GM19099 (cell line): ENCODE measurements around the gene SAMD10.

Source experiments
- POLR2A ChIP-seq: IDR thresholded peaks from 3 replicates; pipeline ENCODE4 v1.6.1; 2011; ENCODE audit warnings: low read depth; ENCODE audit not compliant: insufficient read length; ENCODE audit errors: extremely low read depth

The SAMD10 gene

DNA sequence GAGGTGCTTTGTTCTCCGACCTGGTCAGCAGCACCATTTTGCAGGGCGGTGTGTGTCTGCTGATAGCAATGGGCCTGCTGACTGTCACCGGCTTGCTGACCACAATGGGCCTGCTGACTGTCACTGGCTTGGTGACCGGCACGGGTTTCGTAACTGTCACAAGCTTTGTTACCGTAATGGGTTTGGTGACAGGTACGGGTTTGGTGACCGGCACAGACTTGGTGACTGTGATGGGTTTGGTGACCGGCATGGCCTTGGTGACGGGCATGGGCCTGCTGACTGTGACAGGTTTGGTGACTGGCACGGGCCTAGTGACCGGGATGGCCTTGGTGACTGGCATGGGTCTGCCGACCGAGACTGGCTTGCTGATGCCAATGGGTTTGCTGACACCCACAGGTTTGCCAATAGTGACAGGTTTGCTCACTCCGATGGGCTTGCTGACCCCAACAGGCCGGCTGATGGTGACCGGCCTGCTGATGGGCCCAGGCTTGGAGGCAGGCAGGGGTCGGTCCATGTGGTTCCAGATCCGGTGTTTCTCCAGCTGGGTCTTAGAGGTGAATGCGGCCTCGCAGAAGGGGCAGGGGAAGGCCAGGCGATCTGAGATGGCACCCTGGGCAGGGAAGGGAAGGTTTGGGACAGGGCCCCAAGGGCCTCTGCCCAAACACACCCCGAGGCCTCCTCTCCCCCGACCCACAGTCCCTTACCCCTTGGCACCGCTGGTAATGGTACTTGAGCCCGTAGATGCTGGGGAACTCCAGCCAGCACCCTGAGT lies 13.1 kb downstream of the SAMD10 start:
- TF ChIP-seq POLR2A: no peak

DNA sequence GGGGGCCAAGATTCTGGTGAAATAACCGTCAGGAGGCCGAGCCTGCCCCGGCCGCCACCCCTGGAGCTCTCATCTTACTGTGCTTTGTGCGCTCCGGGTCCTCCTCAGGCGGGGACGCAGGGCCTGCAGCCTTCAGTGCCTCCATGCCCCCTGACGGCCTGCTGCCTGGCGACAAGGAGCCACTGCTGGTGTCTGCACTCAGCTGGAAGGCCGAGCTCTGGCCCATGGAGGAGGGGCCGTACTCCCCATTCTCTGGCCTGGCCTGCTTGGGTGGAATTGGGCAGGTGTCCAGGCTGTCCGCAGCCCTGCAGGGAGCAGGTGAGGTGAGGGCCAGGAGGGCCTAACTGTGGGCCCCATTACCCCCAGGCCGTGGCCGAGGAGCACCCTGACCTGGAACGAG lies 15.0 kb downstream of the SAMD10 start:
- TF ChIP-seq POLR2A: no peak

DNA sequence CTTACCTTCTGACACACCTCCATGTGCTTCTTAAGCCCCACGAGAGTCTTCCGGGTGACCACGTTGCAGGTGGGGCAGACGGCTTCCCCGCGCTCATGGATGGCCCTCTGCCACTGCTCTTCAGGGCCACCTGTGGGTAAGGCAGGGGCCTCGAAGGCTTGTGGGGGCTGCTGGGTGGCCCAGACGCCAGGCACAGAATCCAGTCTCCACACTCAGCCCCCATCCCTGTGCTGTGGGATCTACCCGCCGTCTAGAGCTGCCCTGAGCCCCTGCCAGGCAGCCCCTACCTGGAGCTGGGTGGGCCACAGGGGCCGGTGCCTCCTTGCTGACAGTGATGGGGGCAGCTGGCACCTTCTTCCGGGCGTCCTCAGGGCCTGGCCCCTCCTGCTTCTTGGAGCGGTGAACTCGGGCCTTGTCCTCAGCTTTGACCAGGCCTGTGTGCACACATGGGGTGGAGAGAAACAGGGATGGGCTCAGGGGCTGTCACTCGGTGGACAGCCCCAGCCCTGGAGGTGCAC lies 15.6 kb downstream of the SAMD10 start:
- no peak for TF ChIP-seq POLR2A

DNA sequence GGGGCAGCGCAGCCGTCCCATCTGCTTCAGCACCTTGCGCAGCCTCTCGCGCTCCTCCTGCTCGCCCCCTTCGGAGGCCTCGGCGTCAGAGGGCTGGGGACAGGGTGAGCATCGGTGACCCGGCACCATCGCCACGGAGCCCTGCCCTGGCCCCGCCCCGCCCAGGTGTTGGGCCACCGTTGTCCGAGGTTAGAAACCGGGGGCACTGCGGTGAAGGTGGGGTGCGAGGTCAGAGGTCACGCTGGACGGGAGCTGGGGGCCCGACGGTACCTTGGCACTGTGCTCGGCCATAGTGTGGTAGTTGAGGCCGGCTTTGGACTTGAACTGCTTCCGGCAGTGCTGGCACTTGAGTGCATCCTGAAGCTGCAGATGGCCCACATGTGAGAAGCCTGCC lies 16.1 kb downstream of the SAMD10 start:
- TF ChIP-seq POLR2A: no peak

DNA sequence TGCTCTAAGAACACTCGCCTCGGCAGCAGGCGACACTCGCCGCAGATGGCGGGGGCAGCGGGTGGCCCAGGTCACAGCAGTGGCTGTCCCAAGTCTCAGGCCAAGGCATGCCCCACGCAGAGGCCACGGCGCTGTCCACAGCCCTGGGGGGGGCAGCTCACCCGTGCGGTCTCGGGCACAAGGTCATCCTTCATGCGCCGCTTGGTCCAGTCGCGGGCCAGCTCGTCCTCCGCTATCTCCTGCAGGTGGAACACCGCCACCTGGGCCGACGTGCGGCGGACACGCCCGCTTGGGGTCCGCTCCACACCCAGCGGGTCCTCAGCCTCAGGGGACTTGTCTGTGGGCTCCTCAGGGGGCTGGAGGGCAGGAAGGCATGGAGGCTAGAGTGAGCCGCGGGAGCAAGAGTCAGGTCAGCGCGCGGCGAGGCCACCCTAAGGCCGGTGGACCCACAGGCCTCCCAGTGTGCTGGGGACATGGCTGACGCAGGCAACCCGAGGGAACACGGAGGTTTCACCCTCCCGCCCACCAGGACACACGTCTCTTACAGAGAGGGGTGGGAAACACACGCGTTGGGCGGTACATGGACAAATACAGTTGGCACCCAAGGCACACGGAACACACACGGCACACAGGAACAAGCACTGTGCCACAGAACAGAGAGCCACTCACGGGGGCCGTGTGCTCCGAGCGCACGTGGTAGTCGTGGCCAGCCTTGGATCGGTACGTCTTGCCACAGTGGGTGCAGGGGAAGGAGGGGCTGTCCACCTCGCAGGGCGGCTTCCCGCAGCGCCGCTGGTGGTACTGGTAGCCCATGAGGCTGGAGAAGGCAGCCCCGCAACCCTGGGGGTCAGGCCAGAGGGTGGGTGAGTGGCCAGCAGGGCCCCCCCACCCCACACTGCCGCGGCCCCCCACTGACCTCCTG lies 16.8 kb downstream of the SAMD10 start:
- no peak for TF ChIP-seq POLR2A

DNA sequence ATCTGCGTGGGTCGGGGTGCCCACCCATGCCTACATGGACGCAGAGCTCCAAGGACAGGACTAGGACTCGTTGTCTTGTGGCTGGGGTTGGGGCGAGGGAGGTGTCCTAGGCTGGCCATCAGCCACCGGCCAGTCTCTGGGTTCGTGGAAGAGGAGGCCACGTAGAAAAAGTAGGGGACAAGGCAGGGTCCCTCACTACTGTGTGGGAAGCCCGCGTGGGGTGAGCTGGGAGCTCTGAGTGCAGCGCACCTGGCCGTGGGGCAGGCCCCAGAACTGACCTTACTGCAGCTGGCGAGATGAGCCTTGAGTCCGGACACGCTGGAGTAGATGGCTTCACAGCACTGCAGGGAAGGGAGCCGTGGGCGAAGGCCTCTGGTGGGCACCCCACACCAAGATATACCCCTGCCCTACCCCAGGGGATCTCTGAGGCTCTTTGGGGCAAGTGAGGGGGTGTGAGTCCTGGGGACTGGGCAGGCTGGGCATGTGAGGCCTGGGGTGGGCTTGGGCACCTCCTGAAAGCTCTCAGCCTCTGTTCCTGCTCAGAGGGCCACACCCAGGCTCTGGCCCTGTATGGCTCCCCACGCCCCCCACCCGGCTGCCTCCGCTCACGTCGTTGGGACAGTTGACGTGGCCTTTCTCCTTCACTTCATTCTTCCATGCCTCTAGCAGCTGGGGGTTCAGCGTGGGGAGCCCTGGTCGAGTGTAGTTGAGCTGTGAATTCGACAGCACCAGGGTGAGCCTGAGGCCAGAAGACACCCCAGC lies 17.6 kb downstream of the SAMD10 start:
- TF ChIP-seq POLR2A: no peak

DNA sequence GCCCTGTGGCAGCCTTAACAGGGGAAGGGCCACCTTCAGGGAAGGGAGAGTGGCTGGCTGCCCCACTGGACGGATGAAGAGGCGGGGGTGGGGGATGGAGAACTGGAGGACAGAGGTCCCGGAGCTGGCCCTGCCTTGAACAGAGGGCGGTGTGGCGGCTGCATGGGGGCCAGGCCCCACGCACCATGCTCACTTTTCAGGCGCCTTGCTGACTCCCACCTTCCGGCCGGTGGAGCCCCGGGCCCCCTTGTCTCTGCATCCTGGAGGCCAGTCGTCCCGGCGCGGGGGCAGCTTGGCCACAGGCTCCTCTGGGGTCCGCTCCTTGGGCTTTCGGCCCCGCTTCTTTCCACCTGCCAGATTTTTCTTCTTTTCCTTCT lies 19.8 kb downstream of the SAMD10 start:
- TF ChIP-seq POLR2A: no peak

DNA sequence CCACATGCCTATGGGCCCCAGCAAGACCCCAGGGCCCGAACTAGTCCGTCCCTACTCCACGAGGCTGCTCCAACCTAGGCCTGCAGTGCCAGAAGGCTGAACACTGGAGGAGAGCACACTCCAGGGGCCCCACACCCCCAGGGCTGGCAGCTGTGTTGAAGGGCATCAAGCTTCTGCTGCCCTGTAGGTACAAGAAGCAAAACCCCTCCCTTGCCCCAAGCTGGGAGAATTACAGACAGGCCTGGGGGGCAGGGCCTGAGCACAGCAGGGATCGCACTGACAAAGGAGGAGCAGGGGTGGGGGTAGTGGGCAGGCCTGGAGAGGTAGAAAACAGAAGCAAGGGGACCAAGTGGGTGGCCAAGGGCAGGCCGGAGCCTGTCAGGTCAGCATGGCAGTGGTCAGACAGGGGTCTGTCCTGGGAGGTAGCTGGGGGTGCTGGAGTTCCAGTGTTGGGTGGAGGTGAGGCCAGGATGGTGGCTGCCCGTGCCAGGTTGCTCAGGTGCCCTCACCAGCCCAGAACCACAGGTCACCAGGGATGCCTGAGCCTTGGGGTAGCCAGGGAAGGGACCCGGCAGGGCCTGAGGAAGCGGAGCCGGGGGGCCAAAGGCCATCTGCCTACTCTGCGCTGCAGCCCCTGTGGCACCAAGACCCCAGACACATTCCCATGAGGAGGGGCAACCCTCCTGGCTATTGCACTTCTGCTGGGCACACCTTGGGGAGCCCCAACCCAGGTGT lies 20.3 kb downstream of the SAMD10 start:
- no peak for TF ChIP-seq POLR2A

DNA sequence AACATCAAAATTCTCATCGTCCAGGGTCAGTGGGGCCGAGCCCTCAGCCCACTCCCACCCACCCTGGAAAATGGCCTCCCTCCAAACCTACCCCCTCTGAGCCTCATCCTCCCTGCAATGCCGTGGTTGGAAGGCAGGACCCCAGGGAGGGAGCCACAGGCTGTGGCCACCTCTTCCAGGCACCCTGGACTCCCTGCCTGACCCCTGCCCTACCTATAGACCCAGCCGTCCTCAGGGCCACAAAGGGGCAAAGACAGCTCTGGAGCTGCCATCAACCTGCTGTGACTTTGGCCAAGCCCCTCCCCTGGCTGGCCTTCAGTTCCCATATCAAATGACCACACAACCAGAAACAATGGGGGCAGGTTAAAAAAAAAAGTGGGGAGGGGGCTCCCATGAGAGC lies 21.0 kb downstream of the SAMD10 start:
- no peak for TF ChIP-seq POLR2A

DNA sequence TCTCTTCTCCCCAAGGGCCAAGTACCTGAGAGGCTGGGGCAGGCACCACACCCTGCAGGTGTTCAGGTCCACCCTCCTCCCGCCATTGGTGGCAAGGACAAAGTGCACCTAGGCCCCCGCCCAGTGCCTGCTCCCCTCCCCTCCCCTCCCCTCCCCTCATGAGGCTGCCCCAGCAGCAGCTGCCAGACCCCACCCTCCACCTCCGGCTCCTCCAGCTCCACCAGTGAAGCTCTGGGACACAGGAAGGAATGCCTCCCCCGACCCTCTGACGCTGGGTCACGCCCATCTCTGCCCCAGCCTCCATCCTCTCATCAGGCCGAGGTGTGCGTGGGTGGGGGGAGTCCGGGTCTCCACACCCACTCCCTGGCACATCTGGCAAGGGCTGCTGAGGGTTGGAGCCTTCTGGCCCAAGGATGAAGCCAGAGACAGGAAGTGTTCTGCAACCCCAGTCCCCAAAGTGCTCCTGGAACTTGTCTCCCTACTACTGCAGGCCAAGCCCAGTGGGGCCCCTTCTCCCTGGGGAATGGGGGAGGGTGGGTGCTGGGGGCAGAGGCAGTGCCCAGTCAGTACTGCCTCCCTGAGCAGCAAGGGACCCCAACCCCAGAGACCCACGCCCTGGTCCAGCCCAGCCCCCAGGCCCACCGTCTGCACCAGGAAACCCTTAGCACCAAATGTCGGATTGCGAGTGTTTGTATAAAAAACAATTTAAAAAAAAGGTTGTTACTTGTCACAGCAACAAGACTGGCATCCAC lies 21.6 kb downstream of the SAMD10 start:
- TF ChIP-seq POLR2A: no peak

DNA sequence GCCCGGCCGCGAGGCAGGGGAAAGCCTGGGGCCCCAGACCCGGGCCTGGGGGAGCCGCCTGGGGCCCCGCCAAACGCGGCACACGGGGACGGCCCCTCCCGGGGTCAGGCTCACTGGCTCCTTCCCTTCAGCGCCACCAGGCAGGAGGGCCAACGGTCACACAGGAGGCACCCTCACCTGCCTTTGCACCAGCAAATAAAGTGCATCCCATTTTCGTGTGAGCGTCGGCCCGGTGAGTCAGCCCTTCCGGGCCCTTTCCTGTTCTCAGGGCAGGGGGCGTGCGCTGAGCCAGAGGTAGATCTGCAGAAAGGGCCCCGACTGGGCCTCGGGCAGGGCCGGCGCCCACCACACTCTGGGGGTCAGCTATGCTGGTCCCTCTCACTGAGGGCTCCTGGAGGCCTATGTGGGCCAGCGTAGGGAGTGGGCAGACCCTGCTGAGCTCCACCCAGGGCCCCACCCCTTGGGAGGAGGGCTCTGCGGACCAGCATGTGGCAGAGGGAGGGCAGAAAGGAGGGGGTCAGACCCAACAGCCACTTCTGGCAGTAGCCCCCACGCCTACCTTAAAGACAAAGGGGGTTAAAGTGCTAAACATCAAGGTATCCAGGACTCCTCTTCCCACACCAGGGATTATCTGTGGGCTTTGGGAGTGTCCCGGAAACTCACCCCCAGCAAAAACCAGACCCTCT lies 22.3 kb downstream of the SAMD10 start:
- peak; percentile 27 for TF ChIP-seq POLR2A

DNA sequence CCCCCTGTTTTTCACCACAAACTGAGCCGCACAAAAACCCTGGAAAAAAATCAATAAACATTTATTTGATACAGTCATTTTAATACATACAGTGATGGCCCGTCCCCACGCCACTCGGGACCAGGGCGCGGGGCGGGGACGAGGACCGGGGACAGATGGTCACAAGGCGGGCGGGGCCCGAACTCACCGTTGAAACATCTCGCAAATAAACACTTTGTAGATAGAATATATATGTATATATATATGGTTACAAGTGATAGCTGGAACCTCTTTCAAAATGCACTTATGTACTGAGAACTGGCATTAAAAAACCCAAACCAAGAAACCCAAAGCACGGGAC lies 22.8 kb downstream of the SAMD10 start:
- TF ChIP-seq POLR2A: no peak

DNA sequence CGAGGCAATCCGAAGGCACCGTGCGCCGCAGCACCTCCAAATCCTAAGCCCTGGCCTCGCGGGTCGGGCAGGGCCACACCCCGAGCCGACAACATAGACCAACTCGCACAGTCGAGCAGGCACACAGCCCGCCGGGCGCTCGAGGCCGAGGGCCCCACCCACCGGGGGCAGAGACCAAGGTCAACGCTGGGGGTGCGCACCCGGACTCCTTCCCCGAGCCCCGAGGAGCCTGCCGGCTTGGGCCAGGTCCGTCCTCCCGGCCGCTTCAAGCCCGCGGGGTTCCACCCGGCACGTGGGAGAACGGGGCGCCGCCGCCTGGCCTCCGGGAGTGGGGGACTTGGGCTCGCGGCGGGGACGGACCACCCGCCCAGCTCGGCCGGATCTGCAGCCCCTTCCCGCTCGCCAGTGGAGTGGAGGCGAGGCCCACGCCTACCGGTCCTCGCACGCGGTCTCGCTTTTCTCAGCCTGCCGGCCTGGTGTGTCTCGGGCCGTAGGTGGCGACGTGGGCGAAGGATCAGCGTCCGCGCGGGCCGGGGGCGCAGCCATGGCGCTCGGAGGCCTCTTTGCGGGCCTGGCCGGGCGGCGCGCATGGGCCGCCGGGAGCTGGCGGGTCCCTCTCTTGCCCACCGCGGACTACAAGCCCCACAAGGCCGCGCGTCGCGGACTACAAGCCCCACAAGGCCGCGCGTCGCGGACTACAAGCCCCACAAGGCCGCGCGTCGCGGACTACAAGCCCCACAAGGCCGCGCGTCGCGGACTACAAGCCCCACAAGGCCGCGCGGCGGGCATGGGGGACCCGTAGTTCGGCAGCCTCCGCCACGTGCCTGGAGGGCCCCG lies 23.4 kb downstream of the SAMD10 start, which contains the start of gene UCKL1:
UCKL1 (minus strand) TSS at position 590 of the 837 bp plus-strand sequence; CDS start at position 546, 44 bp downstream.
- peak; percentile 81 for TF ChIP-seq POLR2A

DNA sequence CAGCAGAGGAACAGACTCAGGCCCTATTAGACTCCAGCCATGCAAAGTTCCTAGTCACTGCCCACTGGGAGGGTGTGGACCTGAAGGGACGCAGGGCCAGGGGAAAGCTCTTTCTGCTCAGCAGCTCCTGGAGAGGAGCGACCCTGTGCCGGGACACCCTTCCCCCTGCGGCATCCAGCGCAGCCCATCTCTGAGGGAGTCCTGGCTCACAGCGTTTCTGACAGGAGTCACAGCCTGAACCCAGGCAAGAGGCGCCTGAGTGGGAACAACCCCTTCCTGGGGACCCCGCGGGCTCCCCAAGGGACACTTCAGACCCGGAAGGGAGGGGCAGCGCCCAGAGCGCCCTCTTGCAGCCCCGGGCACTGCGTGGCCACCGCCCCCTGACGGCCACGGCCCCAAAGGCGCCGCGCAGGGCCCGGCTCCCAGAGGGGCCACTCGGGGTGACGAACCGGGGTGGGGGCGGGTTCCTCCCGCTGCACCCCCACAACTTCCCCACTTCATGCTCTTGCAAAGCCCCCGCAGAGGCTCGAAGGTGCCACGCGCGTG lies 24.1 kb downstream of the SAMD10 start:
- TF ChIP-seq POLR2A: no peak
